ENCODE results near the gene SPIN2B. TPM values are rescaled to one million over a fixed set of nuclear protein-coding genes. Genes with fewer than 3 reads are reported as not detected.

Gene SPIN2B
- total and polyA plus RNA-seq, 2 of the 13 experiments (the other 11 are each of a cell fraction or from before 2014, with no cell fraction given) = 7.9 to 10.4 TPM

Other genes starting within 250 kb of the SPIN2B start
- 5.2 and 8.4 TPM in 2 replicates for gene SPIN3, start 126.0 kb downstream of the SPIN2B start, total RNA-seq (2016; rRNA removed; fragmentation: Illumina TruSeq; extraction: Trizol)
- 8.8 TPM in 2 replicates for gene SPIN3, start 126.0 kb downstream of the SPIN2B start, polyA plus RNA-seq (2011; rRNA removed)
- gene SPIN2A, start 15.8 kb upstream of the SPIN2B start, total RNA-seq (2016; rRNA removed; fragmentation: Illumina TruSeq; extraction: Trizol) = 0.60 TPM in 1 of 2 replicates, not detected in the other
- gene SPIN2A, start 15.8 kb upstream of the SPIN2B start, polyA plus RNA-seq (2011; rRNA removed) = 0.44 and 0.56 TPM in 2 replicates
- 3.3 TPM in 2 replicates for gene FAAH2, start 165.2 kb upstream of the SPIN2B start, total RNA-seq (2016; rRNA removed; fragmentation: Illumina TruSeq; extraction: Trizol)
- 1.6 and 2.1 TPM in 2 replicates for gene FAAH2, start 165.2 kb upstream of the SPIN2B start, polyA plus RNA-seq (2011; rRNA removed)